ENCODE measurements around the gene LARP7.

LARP7 gene

GRCh38 chr4:112673686-112674085 lies 36.7 kb downstream of the LARP7 start:
- Histone ChIP-seq H3K27ac (ENCODE audit: low read depth, low read length) (no peak overlapping the region), H3K79me2 (ENCODE audit: insufficient read depth, low read length) (no peaks in the 10 kb centered on the region), H3F3A (ENCODE audit: insufficient read depth) (no peaks in the 10 kb centered on the region), H3K27me3 (ENCODE audit: low read length) (no peaks in the 10 kb centered on the region), H3K36me3 (ENCODE audit: low read length) (no peaks in the 10 kb centered on the region), H3K9ac (ENCODE audit: low read length) (no peak overlapping the region), H4K20me1 (ENCODE audit: low read depth, low read length) (no peaks in the 10 kb centered on the region), H3K9me2 (replicated peaks; ENCODE audit: insufficient read depth, low read length) (no peaks in the 10 kb centered on the region), H3K9me3 (ENCODE audit: insufficient read depth, low read length) (no peaks in the 10 kb centered on the region), H2AFZ (ENCODE audit: low read depth, low read length, severe bottlenecking) (no peak overlapping the region), H3K4me2 (ENCODE audit: low read depth, low read length, poor library complexity, severe bottlenecking) (no peak overlapping the region), H3K4me3 (ENCODE audit: insufficient read depth, low read length, poor library complexity, severe bottlenecking) (no peak overlapping the region)
- no peak for TF ChIP-seq CTCF (IDR thresholded peaks at IDR 0.05; ENCODE audit: insufficient read depth, low read length, poor library complexity, severe bottlenecking)
- no peak for TF ChIP-seq EZH2phosphoT487 (conservative IDR thresholded peaks at IDR 0.05; ENCODE audit: low read length)

- H3K79me2 ChIP-seq (ENCODE audit: insufficient read depth, low read length) = no peaks in the 10 kb centered on the region
- H4K20me1 ChIP-seq (ENCODE audit: low read depth, low read length) = no peaks in the 10 kb centered on the region
- H2AFZ ChIP-seq (ENCODE audit: low read depth, low read length, severe bottlenecking) = no peak overlapping the region
- no peak overlapping the region for H3K9ac ChIP-seq (ENCODE audit: low read length)
- H3K4me2 ChIP-seq (ENCODE audit: low read depth, low read length, poor library complexity, severe bottlenecking) = no peak overlapping the region
- H3K9me2 ChIP-seq (replicated peaks; ENCODE audit: insufficient read depth, low read length) = no peaks in the 10 kb centered on the region
- H3F3A ChIP-seq (ENCODE audit: insufficient read depth) = no peaks in the 10 kb centered on the region
- H3K27ac ChIP-seq (ENCODE audit: low read depth, low read length) = no peak overlapping the region
- H3K36me3 ChIP-seq (ENCODE audit: low read length) = no peaks in the 10 kb centered on the region
- no peak for TF ChIP-seq CTCF (IDR thresholded peaks at IDR 0.05; ENCODE audit: insufficient read depth, low read length, poor library complexity, severe bottlenecking)
- no peak for TF ChIP-seq EZH2phosphoT487 (conservative IDR thresholded peaks at IDR 0.05; ENCODE audit: low read length)
- no peaks in the 10 kb centered on the region for H3K9me3 ChIP-seq (ENCODE audit: insufficient read depth, low read length)
- H3K27me3 ChIP-seq (ENCODE audit: low read length) = no peaks in the 10 kb centered on the region
- no peak overlapping the region for H3K4me3 ChIP-seq (ENCODE audit: insufficient read depth, low read length, poor library complexity, severe bottlenecking)
Observed at GRCh38 chr4:112674376-112674775, 37.4 kb downstream of the LARP7 start.

- H3K27ac ChIP-seq (ENCODE audit: low read depth, low read length) = no peak overlapping the region
- H3K9me3 ChIP-seq (ENCODE audit: insufficient read depth, low read length) = no peaks in the 10 kb centered on the region
- no peaks in the 10 kb centered on the region for H3K27me3 ChIP-seq (ENCODE audit: low read length)
- no peaks in the 10 kb centered on the region for H3K9me2 ChIP-seq (replicated peaks; ENCODE audit: insufficient read depth, low read length)
- no peaks in the 10 kb centered on the region for H3F3A ChIP-seq (ENCODE audit: insufficient read depth)
- H3K4me2 ChIP-seq (ENCODE audit: low read depth, low read length, poor library complexity, severe bottlenecking) = no peak overlapping the region
- no peaks in the 10 kb centered on the region for H3K36me3 ChIP-seq (ENCODE audit: low read length)
- no peak overlapping the region for H3K4me3 ChIP-seq (ENCODE audit: insufficient read depth, low read length, poor library complexity, severe bottlenecking)
- H2AFZ ChIP-seq (ENCODE audit: low read depth, low read length, severe bottlenecking) = no peak overlapping the region
- H3K79me2 ChIP-seq (ENCODE audit: insufficient read depth, low read length) = no peaks in the 10 kb centered on the region
- H3K9ac ChIP-seq (ENCODE audit: low read length) = no peak overlapping the region
- no peaks in the 10 kb centered on the region for H4K20me1 ChIP-seq (ENCODE audit: low read depth, low read length)
- no peak for TF ChIP-seq CTCF (IDR thresholded peaks at IDR 0.05; ENCODE audit: insufficient read depth, low read length, poor library complexity, severe bottlenecking)
- no peak for TF ChIP-seq EZH2phosphoT487 (conservative IDR thresholded peaks at IDR 0.05; ENCODE audit: low read length)
Observed at GRCh38 chr4:112677519-112678091, 40.7 kb downstream of the LARP7 start.

All from SU-DHL-6 (cell line).